Measurements from ENCODE around the gene EDN3. TPM values are rescaled to one million over a fixed set of nuclear protein-coding genes. Genes with fewer than 3 reads are reported as not detected.
"Not testable (repeated sequence)": the region's sequence is repeated elsewhere in the genome, so short reads cannot be mapped to it uniquely, and the experiment has no call there.

Gene EDN3
- polyA plus RNA-seq, 1 donor from 2014 or later, result 0.50 TPM

- Histone ChIP-seq H3F3A (ENCODE audit: insufficient read depth, low read length, poor library complexity, severe bottlenecking) (no peaks in the 10 kb centered on the region), H3K27ac (ENCODE audit: low read length) (no peak overlapping the region), H3K27me3 (ENCODE audit: insufficient read depth, low read depth, low read length) (no peaks in the 10 kb centered on the region), H2AFZ (ENCODE audit: low read depth, low read length) (no peak overlapping the region), H4K20me1 (ENCODE audit: insufficient read depth) (no peaks in the 10 kb centered on the region), H3K36me3 (ENCODE audit: insufficient read depth, low read length) (no peaks in the 10 kb centered on the region), H3K4me2 (ENCODE audit: low read length) (no peak overlapping the region), H3K9me2 (ENCODE audit: insufficient read depth, low read length) (no peaks in the 10 kb centered on the region), H3K79me2 (replicated peaks; ENCODE audit: insufficient read depth, low read length) (no peaks in the 10 kb centered on the region), H3K9ac (ENCODE audit: low read length) (no peak overlapping the region), H3K4me3 (ENCODE audit: low read length) (no peak overlapping the region), H3K9me3 (ENCODE audit: low read length) (no peaks in the 10 kb centered on the region)
- TF ChIP-seq EP300 (conservative IDR thresholded peaks at IDR 0.05; ENCODE audit: poor library complexity, severe bottlenecking) (no peak), MXI1 (conservative IDR thresholded peaks at IDR 0.05; ENCODE audit: poor library complexity, severe bottlenecking) (no peak), REST (IDR thresholded peaks at IDR 0.05; ENCODE audit: borderline replicate concordance) (no peak), SMC3 (conservative IDR thresholded peaks at IDR 0.05; ENCODE audit: poor library complexity) (no peak), EZH2 (IDR thresholded peaks at IDR 0.05; ENCODE audit: borderline replicate concordance, insufficient read depth, low read length, poor library complexity, severe bottlenecking) (no peak)
- TF ChIP-seq, protein P1, sequence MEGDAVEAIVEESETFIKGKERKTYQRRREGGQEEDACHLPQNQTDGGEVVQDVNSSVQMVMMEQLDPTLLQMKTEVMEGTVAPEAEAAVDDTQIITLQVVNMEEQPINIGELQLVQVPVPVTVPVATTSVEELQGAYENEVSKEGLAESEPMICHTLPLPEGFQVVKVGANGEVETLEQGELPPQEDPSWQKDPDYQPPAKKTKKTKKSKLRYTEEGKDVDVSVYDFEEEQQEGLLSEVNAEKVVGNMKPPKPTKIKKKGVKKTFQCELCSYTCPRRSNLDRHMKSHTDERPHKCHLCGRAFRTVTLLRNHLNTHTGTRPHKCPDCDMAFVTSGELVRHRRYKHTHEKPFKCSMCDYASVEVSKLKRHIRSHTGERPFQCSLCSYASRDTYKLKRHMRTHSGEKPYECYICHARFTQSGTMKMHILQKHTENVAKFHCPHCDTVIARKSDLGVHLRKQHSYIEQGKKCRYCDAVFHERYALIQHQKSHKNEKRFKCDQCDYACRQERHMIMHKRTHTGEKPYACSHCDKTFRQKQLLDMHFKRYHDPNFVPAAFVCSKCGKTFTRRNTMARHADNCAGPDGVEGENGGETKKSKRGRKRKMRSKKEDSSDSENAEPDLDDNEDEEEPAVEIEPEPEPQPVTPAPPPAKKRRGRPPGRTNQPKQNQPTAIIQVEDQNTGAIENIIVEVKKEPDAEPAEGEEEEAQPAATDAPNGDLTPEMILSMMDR (IDR thresholded peaks at IDR 0.05; ENCODE audit: poor library complexity, severe bottlenecking), result no peak
Observed at GRCh38 chr20:59340201-59340885, 39.9 kb downstream of the EDN3 start.

GRCh38 chr20:59341285-59342022, 41.0 kb downstream of the EDN3 start:
- not testable (repeated sequence) for H3K27ac ChIP-seq (ENCODE audit: low read length); H3K27me3 ChIP-seq (ENCODE audit: insufficient read depth, low read depth, low read length)
- peak overlapping the region; percentile 4 for H3K9ac ChIP-seq (ENCODE audit: low read length)

More at GRCh38 chr20:59341285-59342022, 41.0 kb downstream of the EDN3 start:
- H3K9me3 ChIP-seq (ENCODE audit: low read length); H4K20me1 ChIP-seq (ENCODE audit: insufficient read depth); H3K4me3 ChIP-seq (ENCODE audit: low read length); H2AFZ ChIP-seq (ENCODE audit: low read depth, low read length); H3K36me3 ChIP-seq (ENCODE audit: insufficient read depth, low read length); H3K4me2 ChIP-seq (ENCODE audit: low read length); H3K9me2 ChIP-seq (ENCODE audit: insufficient read depth, low read length); H3F3A ChIP-seq (ENCODE audit: insufficient read depth, low read length, poor library complexity, severe bottlenecking); H3K79me2 ChIP-seq (replicated peaks; ENCODE audit: insufficient read depth, low read length): not testable (repeated sequence)
